HG03521 (cell line): ENCODE results near the gene UFC1.
"Not testable (repeated sequence)": the region's sequence is repeated elsewhere in the genome, so short reads cannot be mapped to it uniquely, and the experiment has no call there.

Source experiments
- ATAC-seq: cut with Tn5 transposase; IDR thresholded peaks from one replicate; pipeline ENCODE4 v1.9.1; 2021; ENCODE audit warnings: mild to moderate bottlenecking, moderate library complexity; ENCODE audit not compliant: unreplicated experiment

UFC1 gene

DNA sequence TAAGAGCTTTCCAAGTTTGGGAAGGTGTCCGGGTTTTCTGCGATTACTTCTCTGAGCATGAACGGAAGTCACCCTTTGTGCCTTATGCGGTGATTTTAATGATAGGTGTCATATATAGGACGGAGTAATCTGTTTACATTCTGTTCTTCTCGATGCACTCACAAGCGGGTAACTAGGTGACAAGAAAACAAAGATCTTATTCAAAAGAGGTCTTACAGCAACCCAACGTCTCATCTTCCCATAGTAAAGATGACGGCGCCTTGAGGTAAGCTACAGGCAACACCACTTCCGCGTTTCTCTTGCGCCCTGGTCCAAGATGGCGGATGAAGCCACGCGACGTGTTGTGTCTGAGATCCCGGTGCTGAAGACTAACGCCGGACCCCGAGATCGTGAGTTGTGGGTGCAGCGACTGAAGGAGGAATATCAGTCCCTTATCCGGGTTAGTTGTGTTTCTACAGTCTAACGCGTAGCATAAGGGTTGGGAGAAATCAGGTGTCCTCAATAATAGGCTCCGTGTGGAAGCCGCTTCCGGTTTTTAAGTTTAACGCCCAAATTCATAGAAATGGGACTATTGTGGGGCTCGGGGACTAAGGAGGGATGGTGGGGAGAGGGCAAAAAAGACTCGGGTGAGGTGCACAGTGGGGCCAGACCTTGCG lies at the start of gene UFC1:
TSS of gene UFC1 (plus strand) at position 297 of the 656 bp plus-strand sequence. CDS start at position 317, 20 bp downstream.
- peak; percentile 82 for ATAC-seq

DNA sequence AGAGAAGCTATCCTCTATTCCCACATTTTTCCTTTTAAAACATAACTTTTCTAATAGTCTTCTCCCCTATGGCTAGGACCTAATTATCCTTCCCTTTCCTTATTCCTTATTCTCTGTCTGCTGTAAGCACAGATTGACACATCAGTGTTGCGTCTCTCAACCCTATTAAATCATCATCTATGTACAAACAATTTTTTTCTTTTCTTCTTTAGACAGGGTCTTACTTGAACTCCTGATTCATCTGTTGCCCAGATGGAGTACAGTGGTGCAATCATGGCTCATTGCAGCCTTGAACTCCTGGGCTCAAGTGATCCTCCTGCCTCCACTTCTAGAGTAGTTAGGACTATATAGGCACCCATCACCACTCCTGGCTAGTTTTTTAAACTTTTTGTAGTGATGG lies 47.3 kb upstream of the UFC1 start:
- no peak for ATAC-seq

DNA sequence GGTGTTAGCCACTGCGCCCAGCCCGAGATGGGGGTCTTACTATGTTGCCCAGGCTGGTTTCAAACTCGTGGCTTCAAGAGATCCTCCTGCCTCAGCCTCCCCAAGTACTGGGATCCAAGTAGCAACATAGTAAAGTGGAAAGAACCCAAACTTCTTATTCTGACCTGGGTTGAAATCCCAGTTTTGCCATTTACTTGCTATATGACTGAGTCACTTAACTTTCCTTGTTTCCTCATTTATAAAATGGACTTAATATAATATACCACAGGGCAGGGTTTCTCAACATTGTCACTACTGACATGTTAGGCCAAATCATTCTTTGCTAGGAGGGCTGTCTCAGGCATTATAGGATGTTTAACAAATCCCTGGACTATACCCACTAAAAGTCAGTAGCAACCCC lies 42.7 kb upstream of the UFC1 start:
- no peak for ATAC-seq

DNA sequence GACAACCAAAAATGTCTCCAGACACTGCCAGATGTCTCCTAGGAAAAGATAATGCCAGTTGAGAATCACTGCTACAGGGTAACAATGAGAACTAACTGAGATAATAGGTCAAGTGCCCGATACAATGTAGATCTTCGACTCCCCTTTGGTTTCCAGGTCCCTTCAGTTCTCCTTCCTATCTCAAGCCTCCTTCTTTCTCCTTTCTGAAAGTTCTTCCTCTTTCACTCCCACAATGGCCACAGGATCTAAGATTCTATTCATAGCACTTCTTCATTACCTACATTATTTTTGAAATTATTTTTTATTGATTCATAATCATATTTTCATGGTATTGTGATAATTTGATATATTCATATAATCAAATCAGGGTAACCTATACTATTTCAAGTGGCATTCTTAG lies 42.3 kb upstream of the UFC1 start:
- ATAC-seq, result no peak

DNA sequence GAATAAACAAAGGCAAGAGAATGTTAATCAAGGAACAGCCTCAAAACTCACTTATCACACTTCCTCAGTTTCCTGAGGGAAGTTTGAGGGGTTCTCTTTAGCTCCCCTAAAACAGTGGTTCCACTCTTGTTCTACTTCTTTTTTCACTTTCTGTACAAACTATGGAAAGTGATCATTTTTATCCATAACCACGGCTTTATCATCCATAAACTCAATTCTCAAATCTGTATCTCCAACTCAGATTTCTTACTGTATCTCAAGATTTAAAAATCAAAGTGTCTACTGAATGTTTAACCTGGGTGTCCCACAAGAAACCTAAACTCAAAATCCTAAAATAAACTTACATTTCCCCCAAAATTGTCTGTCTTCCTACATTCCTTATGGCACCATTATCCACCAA lies 39.9 kb upstream of the UFC1 start:
- no peak for ATAC-seq

DNA sequence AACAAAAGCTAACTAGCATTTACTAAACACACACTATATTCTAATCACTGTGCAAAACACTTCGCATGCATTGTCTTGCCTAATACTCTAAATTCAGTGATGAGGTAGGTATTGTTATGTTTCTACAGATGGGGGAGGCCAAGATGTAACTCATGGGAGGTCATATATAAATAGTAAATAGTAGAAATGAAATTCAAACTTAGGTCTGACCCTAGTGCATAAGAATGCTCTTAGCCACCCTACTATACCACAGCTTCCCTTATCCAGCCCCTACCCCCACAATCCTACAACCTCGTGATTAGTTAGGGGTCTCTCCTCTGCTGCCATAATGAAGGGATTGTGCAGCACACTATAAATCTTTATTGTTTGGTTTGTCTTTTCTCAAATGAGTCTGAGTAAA lies 39.2 kb upstream of the UFC1 start:
- ATAC-seq, result no peak

DNA sequence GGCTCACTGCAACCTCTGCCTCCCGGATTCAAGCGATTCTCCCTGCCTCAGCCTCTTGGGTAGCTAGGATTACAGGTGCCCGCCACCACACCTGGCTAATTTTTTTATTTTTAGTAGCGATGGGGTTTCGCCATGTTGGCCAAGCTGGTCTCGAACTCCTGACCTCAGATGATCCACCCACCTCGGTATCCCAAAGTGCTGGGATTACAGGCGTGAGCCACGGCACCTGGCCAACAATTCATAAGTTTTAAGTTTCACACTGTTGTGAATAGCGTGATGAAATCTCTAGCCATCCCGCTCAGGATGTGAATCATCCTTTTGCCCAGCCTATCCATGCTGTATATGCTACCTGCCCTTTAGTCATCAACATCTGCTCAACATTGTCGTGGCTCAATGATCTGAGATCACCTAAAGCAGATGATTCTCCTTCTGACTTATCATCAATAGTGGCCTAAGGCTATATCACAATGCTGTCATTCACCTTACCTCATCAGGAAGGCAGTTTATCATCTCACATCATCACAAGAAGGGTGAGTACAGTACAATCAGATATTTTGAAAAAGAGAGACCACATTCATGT lies 38.6 kb upstream of the UFC1 start:
- no peak for ATAC-seq

DNA sequence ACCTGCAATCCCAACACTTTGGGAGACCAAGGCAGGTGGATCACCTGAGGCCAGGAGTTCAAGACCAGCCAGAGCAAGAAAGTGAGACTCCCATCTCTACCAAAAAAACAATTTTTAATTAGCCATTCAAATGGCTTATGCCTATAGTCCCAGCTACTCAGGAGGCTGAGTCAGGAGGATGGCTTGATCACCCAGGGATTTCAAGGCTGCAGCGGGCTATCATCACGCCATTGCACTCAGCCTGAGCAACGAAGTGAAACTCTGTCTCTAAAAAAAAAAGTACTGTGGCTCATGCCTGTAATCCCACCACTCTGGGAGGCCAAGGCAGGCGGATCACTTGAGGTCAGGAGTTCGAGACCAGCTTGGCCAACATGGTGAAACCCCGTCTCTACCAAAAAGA lies 37.8 kb upstream of the UFC1 start:
- not testable (repeated sequence) for ATAC-seq

DNA sequence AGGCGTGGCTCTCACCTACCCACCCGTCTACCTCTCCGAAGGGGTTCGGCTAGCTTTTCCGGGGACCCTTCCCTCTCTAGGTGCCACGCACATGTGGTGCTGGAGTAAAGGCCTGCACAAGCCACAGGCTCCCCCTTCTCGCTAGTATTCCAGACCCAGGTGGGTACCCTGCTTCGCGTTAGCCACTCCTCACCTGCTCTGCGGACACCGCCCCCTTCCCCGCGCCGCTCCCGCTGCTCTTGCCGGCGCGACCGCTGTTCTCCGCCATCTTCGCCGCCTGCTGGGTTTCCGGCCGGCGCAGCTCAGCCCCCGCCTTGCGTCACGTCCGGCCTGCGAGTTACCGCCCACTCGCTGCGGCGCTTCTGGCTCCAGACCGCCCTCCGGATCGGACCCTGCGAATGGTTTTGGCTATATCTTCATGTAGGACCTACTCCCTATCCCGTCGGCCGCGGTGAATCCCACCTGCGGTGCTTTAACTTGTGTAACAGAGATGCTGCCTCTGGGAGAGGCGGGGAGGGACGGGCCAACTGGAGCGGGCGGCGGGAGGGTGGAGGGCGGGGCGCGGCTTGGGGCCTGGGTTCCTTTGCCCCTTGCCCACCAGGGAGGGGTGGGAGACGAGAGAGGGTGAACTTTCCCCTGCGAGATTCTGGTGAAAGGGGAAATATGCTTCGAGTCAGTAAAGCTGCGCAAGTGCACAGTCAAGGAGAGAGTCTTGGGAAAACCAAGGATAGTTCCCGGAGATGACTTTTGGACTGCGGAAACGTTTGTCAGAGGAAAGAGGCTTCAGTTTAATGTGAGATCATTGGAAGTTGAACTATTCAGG lies 35.8 kb upstream of the UFC1 start, which contains the start of the genes NIT1 and PFDN2:
TSS of gene NIT1 (plus strand) at position 347 of the 823 bp plus-strand sequence. CDS start at position 419, 72 bp downstream.
TSS of gene PFDN2 (minus strand) at position 279 of the 823 bp plus-strand sequence. CDS start at position 268, 11 bp downstream.
- ATAC-seq, result peak; percentile 73

DNA sequence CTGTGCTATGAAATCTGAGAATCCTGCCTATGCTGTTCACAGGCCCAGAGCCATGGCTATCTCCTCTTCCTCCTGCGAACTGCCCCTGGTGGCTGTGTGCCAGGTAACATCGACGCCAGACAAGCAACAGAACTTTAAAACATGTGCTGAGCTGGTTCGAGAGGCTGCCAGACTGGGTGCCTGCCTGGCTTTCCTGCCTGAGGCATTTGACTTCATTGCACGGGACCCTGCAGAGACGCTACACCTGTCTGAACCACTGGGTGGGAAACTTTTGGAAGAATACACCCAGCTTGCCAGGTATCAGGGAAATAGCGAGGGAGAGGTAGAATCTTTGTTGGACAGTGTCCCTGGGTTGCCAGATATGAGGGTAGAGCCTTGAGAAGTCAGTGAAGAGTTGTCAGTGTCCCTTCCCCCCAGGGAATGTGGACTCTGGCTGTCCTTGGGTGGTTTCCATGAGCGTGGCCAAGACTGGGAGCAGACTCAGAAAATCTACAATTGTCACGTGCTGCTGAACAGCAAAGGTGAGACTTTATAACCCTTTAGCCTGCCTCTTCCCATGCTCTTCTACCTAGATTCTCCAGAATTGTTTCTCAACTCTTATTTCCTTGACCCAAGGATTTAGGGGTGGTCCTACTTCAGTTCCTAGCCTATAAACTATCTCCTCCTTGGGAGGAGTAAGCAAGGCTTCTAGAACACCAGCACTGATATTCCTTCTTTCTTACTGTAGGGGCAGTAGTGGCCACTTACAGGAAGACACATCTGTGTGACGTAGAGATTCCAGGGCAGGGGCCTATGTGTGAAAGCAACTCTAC lies 34.5 kb upstream of the UFC1 start:
- ATAC-seq, result peak; percentile 47

DNA sequence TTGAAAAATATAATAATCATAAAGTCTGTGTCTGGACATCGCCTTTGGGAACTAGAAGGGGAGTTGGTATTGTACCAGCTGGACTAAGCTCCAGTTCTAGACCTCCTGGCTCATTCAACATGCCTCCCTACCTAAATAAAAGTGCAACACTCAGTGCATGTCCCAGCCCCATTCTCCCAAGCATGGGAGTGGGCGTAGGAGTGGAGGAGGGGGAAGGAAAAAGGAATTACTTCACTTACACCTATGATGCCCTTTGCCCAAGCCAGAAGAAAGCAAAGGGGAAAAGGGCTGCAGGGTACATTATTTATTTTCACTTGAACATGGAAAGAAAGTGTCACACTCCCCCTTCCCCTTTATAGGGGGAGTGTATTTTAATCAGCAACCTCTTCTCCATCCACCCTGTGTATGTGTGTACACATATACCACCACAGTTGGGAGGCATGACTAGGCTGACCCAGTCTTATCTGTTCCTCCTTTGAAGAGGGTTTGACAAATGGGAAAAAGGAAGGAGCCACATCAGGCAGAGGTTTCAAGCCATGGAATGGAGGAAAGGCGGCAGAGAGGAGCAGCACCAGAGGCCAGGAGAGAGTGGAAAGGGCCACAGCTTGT lies 32.6 kb upstream of the UFC1 start:
- ATAC-seq, result no peak

DNA sequence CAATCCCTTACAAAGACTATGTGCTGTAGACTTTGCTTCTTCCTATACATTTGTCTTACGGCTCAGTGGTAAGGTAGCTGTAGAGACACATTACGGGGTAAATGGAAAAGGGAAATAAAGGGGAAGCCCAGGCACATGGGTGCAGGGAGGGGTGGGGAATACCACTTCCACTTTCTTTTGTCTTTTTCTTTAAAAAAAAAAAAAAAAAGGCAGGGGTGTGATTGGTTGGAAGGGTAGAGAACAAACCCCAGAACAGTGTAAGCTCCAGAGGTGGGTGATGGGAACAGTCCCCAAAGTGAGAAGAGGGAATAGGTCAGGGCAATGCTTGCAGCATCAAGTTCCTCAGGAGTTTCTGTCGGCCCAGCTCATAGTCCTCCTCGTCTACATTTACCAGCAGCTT lies 31.9 kb upstream of the UFC1 start:
- no peak for ATAC-seq

DNA sequence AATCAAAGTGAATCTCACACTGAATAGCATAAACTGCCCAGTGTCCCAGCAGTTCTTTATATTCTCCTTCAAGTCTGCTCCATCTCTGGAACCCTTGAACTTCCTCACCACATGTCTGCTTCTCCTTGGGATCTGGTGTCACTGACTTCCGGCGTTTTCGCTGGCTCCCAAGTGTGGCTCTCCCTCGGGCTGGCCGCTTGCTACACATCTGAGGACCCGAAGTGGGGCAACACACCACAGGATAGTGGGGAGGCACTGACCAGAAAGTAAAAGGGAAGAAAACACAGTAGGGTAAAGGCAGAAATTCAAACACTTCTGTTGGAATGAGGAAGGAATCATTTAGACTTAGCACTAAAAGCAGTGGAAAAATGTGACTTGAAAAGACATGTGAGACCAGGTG lies 30.8 kb upstream of the UFC1 start:
- no peak for ATAC-seq

DNA sequence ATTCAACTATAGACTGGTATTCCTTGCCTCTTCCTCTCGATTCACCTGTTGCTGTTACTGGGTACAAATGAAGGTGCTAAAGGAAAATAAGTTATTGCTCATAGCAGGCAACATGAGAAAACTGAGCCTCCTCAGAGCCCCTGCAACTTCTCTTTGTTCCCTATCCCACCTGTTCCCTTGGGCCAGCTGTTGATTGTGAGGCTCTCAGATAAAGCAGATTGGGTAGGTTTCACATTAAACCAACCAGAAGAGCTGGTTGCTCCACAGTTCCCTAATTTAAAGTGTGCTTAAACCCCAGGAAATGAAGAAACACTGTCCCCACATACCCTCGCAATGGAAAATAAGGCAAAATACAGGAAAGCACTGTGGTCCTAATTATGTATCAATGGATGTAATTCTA lies 26.1 kb upstream of the UFC1 start:
- ATAC-seq, result no peak

DNA sequence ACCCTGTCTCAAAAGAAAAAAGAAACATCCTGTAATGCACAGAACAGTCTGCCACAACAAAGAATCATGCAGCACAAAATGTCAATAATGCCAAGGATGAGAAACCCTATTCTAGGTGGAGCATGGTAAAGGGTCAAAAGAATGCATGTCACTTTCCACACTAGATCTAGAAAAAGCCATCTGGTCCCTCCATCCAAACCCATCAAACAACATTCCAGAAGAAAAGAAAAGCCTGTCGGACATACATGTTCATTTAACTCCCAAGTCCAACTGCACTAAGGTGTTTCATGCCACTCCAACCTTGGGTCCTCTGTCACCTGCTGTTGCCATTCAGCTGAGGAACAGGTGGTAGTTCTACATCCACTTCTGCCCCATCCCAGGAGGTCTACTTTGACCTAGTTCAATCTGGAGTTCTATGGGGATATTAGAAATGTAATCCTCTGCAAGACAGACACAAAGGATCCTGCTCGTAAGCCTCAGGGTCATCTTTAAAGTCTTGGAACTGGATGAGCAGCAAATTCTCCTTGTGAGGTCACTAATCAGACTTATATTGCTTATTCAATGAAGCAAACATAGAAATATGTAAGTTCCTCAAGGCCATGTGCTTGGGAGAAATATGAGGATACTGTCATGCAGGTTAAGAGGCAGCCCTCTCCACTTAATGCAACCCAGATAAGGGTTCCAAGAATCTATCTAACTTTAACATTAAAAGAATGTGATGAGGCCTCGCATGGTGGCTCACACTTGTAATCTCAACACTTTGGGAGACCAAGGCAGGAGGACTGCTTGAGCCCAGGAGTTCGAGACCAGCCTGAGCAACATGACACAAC lies 25.0 kb upstream of the UFC1 start:
- no peak for ATAC-seq

DNA sequence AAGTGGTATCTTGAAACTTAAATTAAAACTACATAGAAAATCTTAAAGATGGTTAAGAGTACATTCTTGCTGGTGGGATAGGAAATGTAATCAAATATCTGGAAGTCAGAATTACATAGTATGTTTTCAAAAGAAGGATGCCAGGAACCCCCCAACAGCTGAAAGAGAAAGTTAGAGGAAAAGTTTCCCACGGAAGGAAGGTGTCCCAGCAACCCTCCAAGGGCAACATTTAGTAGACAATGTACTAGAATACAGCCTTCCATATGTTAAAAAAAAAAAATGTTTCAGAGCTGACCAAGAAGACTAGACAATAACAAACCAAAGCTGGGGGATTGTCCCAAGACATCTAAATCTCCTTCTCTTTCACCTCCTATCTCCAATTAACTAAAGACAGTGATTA lies 23.5 kb upstream of the UFC1 start:
- ATAC-seq, result no peak

DNA sequence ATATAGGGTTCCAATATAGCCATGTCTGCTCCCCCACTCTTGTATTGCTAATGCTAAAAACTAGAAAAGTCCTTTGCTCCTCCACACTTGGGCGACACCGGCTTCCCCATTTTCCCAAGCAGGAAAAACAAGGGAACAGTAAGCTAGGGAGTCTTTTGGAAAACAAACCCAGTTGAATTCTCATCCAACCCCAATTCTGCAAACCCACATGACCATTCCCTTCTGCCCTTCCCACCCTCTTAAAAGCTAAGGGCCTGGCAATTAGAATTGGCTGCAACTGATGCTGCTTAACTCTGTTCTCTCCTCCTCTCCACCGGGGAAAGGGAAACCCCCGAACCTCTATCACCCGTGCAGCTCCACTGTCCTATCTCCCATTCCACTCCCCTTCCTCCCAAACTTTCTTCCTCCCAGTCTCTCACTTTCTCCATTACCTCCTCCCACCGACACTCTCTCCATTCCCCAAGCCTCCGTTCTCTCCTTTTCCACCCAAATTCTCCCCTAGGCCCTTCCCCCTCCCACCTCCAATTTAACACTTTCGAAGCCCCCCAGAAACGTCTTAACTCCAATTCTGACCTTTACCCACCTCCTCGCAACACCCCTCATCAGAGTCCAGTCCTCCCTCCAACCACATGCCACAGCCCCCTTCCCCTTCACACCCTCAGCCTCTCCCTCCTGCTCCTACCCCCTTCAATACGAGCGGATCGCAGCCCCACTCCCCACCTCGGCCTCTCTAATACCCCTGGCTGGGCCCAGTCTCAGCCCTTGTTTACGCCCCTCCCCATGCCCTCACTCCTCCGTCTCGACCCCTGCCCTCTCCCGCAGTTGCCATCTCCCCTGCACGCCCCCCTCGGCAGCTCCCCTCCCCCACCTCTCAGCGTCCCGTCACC lies 22.0 kb upstream of the UFC1 start:
- ATAC-seq, result no peak

DNA sequence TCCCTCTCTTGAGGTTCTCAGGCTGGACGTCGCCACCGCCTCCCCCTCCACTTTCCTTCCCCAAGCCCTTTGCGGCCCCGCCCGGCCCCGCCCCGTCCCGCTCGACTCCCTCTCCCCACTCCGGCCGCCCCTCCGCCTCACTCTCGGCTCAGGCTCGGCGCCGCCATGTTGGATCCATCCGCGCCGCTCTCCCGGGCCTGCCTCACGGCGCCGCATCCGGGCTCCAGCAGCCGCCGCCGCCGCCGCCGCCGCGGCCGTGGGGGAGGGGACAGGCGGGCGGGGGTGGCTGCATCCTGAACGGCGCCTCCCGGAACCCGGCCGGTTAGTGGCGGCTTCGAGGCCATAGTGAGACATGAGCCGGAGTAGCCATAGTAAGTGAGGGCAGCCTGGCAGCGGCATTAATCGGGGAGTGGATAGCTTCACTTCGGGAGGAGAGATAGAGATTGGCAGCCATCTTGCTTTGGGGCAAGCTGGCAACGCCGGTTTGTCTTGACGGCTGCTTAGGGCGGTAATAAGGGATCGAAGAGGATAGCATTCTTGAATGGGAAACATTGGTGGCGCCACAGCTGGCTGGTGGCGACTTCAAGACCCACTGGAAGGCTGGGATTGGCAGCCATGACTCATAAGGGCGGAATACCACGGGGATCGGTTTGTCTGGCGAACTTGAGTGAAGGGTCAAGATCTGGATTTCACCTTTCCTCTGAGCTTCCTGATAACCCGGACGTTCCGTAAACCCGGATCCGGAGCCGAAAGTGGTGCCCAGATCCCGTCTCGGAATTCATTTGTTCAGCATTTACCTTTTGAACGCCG lies 21.2 kb upstream of the UFC1 start, which contains the start of gene DEDD:
TSS of gene DEDD (minus strand) at position 258 of the 810 bp plus-strand sequence. CDS start 8,205 bp downstream, outside the sequence.
- ATAC-seq, result peak; percentile 93
